ENCODE results near the gene TRPM2. TPM values are rescaled to one million over a fixed set of nuclear protein-coding genes. Genes with fewer than 3 reads are reported as not detected.

The TRPM2 gene
- total RNA-seq, 1 donor from 2014 or later: 0.43 TPM

DNA sequence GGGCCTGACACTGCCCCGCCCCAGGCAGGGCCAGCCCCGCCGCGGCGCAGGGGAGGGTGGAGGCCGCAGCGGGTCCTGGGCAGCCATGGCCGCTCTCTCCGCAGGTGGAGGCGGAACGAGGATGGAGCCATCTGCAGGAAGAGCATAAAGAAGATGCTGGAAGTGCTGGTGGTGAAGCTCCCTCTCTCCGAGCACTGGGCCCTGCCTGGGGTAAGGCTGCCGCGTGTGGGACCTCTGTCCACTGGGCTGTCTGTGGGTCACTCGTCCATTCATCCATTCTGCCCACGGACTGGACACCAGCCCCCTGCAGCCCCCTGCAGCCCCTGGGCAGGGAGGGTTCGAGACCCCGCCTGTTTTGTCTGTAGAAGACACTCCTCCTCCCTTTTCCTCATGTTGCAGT lies 83.5 kb downstream of the TRPM2 start:
- intact Hi-C loops (cut with DNase I): no loop called here
- TF ChIP-seq, protein P1, sequence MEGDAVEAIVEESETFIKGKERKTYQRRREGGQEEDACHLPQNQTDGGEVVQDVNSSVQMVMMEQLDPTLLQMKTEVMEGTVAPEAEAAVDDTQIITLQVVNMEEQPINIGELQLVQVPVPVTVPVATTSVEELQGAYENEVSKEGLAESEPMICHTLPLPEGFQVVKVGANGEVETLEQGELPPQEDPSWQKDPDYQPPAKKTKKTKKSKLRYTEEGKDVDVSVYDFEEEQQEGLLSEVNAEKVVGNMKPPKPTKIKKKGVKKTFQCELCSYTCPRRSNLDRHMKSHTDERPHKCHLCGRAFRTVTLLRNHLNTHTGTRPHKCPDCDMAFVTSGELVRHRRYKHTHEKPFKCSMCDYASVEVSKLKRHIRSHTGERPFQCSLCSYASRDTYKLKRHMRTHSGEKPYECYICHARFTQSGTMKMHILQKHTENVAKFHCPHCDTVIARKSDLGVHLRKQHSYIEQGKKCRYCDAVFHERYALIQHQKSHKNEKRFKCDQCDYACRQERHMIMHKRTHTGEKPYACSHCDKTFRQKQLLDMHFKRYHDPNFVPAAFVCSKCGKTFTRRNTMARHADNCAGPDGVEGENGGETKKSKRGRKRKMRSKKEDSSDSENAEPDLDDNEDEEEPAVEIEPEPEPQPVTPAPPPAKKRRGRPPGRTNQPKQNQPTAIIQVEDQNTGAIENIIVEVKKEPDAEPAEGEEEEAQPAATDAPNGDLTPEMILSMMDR (IDR thresholded peaks at IDR 0.05): no peak
- no peaks in the 10 kb centered on the region for H3K4me1 ChIP-seq
- DNase-seq (ENCODE audit: low spot score in 2 of 2): peak in 1 of 2 donors; percentile 44
- no peak overlapping the region for H3K27ac ChIP-seq
- H3K9me3 ChIP-seq: no peaks in the 10 kb centered on the region
- no peak overlapping the region for H3K4me3 ChIP-seq
- H3K36me3 ChIP-seq: no peaks in the 10 kb centered on the region
- H3K27me3 ChIP-seq: no peaks in the 10 kb centered on the region

DNA sequence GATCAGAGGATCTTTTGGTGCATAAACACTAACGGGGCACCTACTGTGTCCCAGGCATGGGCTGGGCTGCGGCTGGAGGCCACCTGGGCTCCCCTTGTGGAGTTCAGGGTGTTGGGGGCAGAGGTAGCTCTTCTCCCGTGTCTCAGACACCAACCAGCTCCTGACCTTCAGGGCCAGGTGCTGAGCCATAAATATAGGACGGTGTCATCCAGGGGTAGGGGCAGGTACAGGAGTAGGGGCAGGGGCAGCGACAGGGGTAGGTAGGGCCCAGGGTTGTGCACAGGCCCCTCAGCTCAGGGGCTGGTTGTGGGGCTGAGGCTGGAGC lies 83.9 kb downstream of the TRPM2 start:
- DNase-seq (ENCODE audit: low spot score in 2 of 2): no peak
- intact Hi-C loops (cut with DNase I): no loop called here
- no peak overlapping the region for H3K4me3 ChIP-seq
- TF ChIP-seq, protein P1 (IDR thresholded peaks at IDR 0.05): no peak
- H3K27me3 ChIP-seq: no peaks in the 10 kb centered on the region
- no peak overlapping the region for H3K27ac ChIP-seq
- H3K36me3 ChIP-seq: no peaks in the 10 kb centered on the region
- H3K4me1 ChIP-seq: no peaks in the 10 kb centered on the region
- no peaks in the 10 kb centered on the region for H3K9me3 ChIP-seq

DNA sequence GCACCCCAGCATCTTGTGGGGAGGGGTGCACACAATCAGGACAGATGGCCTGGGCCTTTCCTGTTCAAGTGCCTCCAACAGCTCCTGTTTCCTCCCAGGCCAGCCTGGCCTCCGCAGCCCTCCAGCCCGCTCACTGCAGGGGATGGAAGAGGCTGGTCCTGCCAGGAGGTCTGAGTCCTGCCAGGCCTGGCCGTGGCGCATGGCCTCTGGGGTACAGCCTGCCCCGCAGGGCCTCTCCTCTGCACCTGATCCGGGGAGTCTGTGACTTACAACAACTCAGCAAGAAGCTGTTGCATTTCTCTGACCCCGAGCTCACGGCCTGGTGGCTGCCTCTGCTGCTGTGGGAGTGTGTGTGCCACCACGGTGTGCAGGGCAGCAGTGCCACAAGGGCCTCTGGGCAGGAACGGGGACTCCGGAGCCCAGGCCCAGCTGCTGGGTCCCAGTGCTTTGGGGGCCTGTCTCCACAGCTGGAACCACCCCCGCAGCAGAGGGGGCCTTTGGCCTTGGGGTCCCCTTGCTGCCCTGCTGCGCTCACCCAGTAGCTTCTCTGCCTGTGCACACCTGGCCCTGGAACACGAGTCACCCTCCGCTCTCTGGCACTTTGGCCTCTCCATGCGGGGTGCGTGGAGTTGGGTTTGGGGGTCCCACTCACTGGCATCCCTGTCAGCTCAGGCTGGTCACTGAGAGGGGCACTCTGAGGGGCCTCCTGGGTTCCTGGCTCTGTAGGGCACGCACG lies 84.4 kb downstream of the TRPM2 start:
- Histone ChIP-seq H3K4me1 (no peaks in the 10 kb centered on the region), H3K36me3 (no peaks in the 10 kb centered on the region), H3K9me3 (no peaks in the 10 kb centered on the region), H3K27ac (no peak overlapping the region), H3K27me3 (no peaks in the 10 kb centered on the region), H3K4me3 (peak overlapping the region in 1 of 2 donors; percentile 57)
- intact Hi-C loops (cut with DNase I): no loop called here
- no peak for DNase-seq (ENCODE audit: low spot score in 2 of 2)
- TF ChIP-seq, protein P1 (IDR thresholded peaks at IDR 0.05): no peak

DNA sequence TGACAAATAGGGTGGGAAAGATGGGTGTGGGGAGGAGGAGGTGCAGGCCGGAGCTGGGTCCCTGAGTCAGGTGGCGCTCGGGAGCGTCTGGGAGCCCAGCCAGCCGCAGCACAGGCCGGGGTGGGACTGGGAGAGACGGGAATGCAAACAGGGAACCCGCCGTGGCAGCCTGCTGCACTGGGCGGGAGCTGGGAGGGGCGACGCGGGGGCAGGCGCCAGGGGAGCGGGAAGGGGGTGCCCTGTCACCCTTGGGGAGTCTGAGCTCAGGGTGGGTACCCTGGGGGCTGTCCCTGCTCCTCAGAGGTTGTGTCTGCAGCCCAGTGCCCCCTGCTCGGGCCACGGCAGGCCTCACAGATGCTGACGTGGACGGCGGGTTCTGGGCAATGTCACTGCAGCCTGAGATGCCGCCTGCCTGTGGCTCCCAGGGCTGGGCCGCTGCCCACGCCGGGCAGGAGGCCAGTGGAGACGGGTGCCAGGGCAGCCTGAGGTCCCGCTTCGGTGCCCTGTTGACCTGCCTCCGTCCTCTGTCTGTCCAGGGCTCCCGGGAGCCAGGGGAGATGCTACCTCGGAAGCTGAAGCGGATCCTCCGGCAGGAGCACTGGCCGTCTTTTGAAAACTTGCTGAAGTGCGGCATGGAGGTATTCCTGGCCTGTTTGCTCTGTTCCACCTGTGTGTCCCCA lies 85.2 kb downstream of the TRPM2 start:
- H3K9me3 ChIP-seq: no peaks in the 10 kb centered on the region
- H3K36me3 ChIP-seq: no peaks in the 10 kb centered on the region
- no peaks in the 10 kb centered on the region for H3K27me3 ChIP-seq
- DNase-seq (ENCODE audit: low spot score in 2 of 2): no peak
- peak overlapping the region in 1 of 2 donors; percentile 57 for H3K4me3 ChIP-seq
- H3K27ac ChIP-seq: no peak overlapping the region
- TF ChIP-seq, protein P1 (IDR thresholded peaks at IDR 0.05): no peak
- intact Hi-C loops (cut with DNase I): no loop called here
- no peaks in the 10 kb centered on the region for H3K4me1 ChIP-seq

DNA sequence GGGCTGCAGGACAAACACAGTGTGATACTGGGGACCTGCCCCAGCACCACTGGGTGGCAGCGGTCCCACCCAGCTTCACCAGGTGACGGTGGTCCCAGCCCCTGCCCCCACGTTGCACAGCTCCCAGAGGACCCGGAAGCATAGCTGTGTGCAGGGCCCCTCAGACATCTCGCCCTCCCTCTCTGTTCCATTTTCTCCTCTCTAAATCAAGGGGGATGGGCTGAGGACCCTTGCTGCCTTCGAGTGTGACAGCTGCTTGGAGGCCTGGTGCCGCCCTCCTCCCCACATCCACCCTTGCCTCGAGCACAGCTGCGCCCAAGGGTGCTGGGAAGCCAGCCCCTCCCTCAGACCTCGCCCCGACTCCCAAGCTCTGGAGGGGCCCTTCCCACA lies 85.8 kb downstream of the TRPM2 start:
- no peaks in the 10 kb centered on the region for H3K4me1 ChIP-seq
- TF ChIP-seq, protein P1 (IDR thresholded peaks at IDR 0.05): no peak
- no peak overlapping the region for H3K4me3 ChIP-seq
- intact Hi-C loops (cut with DNase I): no loop called here
- no peak for DNase-seq (ENCODE audit: low spot score in 2 of 2)
- H3K27me3 ChIP-seq: no peaks in the 10 kb centered on the region
- H3K9me3 ChIP-seq: no peaks in the 10 kb centered on the region
- H3K36me3 ChIP-seq: no peaks in the 10 kb centered on the region
- H3K27ac ChIP-seq: no peak overlapping the region
